Body of pancreas (tissue), 4 donors: ENCODE measurements around the gene ACSL4. TPM values are rescaled to one million over a fixed set of nuclear protein-coding genes. Genes with fewer than 3 reads are reported as not detected.
A peak's percentile ranks its signal among the peaks of the same experiment; 100 is the strongest.

Experiments
- ATAC-seq: fragments of 150-250 bp; one replicate; pipeline ENCODE4 v1.9.1; 2016
- DNase-seq, 4 donors: peaks; one replicate each; pipeline ENCODE4 v3.0.0-alpha.2; 2019
- H3K27ac ChIP-seq, 4 donors: fragments of 200-600 bp; sonication (generic); 1 replicate in 3 of 4; 2 replicates in 1 of 4; pipeline versions ENCODE4 v1.5.1 to v1.6.1; 2016 to 2019; ENCODE audit warnings: mild to moderate bottlenecking in 1 of 4, mixed read lengths in 1 of 4, moderate library complexity in 1 of 4
- H3K27me3 ChIP-seq, 2 donors: fragments of 200-600 bp; sonication (generic); one replicate each; pipeline ENCODE4 v1.6.0; 2016; ENCODE audit warnings: mild to moderate bottlenecking in 1 of 2
- H3K36me3 ChIP-seq, 2 donors: fragments of 200-600 bp; sonication (generic); replicated peaks in 1 of 2; 2 replicates each; pipeline ENCODE4 v1.5.1; 2016; ENCODE audit warnings: low read depth in 2 of 2; ENCODE audit not compliant: insufficient read depth in 1 of 2
- H3K4me1 ChIP-seq: fragments of 200-600 bp; sonication (generic); one replicate; pipeline ENCODE4 v1.6.0; 2016
- H3K4me3 ChIP-seq, 2 donors: fragments of 200-600 bp; sonication (generic); 1 replicate in 1 of 2; 2 replicates in 1 of 2; pipeline ENCODE4 v1.5.1; 2016 to 2019
- H3K9me3 ChIP-seq, 3 donors: fragments of 200-600 bp; sonication (generic); 1 replicate in 2 of 3; 2 replicates in 1 of 3; pipeline ENCODE4 v1.5.1; 2016
- POLR2A ChIP-seq, 3 donors: fragments of 450-650 bp; IDR thresholded peaks; one replicate each; pipeline ENCODE4 v1.6.1; 2016; ENCODE audit warnings: antibody characterized with exemption in 3 of 3, mild to moderate bottlenecking in 2 of 3
- WGBS, 2 donors: methylation state at CpG; one replicate each; pipeline ENCODE4 v1.1.5; 2017; 5-methylcytosine and 5-hydroxymethylcytosine counted together
- intact Hi-C: fragments of 100-400 bp; cut with DNase I; formaldehyde crosslinking; loops from one replicate; pipeline ENCODE4 v1.15.1; 2023
- total RNA-seq, 2 donors: library from RNA; depleted of rRNA; stranded (reverse); fragments of >200 nt; gene quantifications; one replicate each; pipeline ENCODE4 v1.1.0, GENCODE V29; 2016
- TF ChIP-seq, protein P1 (sequence below), 7 experiments: fragments of 450-650 bp in 4 of 7; fragments of 200-600 bp in 3 of 7; sonication (generic) in 3 of 7; IDR thresholded peaks; one replicate each; pipeline ENCODE4 v1.5.1; 2016 to 2019; ENCODE audit warnings: antibody characterized with exemption in 7 of 7

The ACSL4 gene
- total RNA-seq, 2 donors from 2014 or later: 10.5 to 18.9 TPM

DNA sequence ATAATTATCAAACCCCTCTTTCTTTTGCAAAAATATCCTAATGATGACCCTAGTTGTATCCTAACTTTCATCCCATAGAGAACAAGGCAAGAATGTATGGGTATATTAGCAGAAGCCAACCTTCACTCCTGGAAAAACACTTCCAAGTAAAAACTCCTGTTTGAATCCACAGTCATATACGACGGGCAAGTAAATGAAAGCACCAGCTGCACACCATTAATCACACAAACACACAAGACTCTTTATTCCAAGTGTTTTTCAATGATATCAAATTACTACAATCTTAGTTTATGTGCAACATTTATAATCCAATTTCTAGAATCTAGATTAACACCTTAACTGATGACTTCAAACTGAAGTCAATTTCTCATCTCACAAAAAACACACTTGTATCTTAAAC, 22.9 kb downstream of the ACSL4 start:
- H3K9me3 ChIP-seq: no peaks in the 10 kb centered on the region
- DNase-seq: no peak
- WGBS, 2 donors: 13 to 43% methylated on average over 2 of the region's 2 CpGs
- intact Hi-C loops: loop anchor here (10.0 kb wide), 2 partner anchors 145 to 175 kb away; no protein-coding TSS in a partner anchor
- no peak overlapping the region for H3K27ac ChIP-seq
- no peak for ATAC-seq
- H3K4me1 ChIP-seq: no peaks in the 10 kb centered on the region
- no peaks in the 10 kb centered on the region for H3K27me3 ChIP-seq
- no peak for TF ChIP-seq POLR2A (IDR thresholded peaks at IDR 0.05)
- TF ChIP-seq, protein P1, sequence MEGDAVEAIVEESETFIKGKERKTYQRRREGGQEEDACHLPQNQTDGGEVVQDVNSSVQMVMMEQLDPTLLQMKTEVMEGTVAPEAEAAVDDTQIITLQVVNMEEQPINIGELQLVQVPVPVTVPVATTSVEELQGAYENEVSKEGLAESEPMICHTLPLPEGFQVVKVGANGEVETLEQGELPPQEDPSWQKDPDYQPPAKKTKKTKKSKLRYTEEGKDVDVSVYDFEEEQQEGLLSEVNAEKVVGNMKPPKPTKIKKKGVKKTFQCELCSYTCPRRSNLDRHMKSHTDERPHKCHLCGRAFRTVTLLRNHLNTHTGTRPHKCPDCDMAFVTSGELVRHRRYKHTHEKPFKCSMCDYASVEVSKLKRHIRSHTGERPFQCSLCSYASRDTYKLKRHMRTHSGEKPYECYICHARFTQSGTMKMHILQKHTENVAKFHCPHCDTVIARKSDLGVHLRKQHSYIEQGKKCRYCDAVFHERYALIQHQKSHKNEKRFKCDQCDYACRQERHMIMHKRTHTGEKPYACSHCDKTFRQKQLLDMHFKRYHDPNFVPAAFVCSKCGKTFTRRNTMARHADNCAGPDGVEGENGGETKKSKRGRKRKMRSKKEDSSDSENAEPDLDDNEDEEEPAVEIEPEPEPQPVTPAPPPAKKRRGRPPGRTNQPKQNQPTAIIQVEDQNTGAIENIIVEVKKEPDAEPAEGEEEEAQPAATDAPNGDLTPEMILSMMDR (IDR thresholded peaks at IDR 0.05): no peak
- H3K4me3 ChIP-seq: no peak overlapping the region
- no peaks in the 10 kb centered on the region for H3K36me3 ChIP-seq

DNA sequence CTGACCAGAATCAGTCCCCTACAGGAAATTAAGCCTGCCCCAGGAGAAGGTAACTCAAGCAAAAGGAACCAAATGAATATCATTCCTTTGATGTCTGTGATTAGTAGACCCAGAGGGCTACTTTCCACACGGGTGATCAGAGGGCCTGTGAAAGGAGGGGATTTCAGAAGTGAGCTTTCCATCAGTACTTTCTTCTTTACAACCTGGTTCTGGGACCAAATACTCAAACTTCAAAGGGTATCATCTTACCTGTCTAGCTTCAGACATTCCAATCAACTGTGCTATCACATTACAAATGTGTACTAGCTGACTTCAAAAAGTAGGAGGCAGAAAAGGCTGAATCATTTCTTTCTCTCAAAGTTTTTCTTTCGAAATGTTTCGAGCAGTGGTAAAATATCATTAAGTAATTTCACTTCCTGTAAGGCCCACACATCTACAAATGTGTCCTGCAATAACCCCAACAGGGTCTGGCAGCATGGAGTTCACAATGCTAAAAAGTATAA, 23.9 kb downstream of the ACSL4 start:
- 50 to 53% methylated on average over 3 of the region's 3 CpGs for WGBS, 2 donors
- Histone ChIP-seq H3K36me3 (no peaks in the 10 kb centered on the region), H3K9me3 (no peaks in the 10 kb centered on the region), H3K27ac (peak overlapping the region in 1 of 4 donors; percentile 26), H3K4me3 (no peak overlapping the region), H3K4me1 (no peaks in the 10 kb centered on the region), H3K27me3 (no peaks in the 10 kb centered on the region)
- intact Hi-C loops: no loop called here
- ATAC-seq (no peak), DNase-seq (no peak)
- TF ChIP-seq, protein P1 (IDR thresholded peaks at IDR 0.05): no peak
- no peak for TF ChIP-seq POLR2A (IDR thresholded peaks at IDR 0.05)

DNA sequence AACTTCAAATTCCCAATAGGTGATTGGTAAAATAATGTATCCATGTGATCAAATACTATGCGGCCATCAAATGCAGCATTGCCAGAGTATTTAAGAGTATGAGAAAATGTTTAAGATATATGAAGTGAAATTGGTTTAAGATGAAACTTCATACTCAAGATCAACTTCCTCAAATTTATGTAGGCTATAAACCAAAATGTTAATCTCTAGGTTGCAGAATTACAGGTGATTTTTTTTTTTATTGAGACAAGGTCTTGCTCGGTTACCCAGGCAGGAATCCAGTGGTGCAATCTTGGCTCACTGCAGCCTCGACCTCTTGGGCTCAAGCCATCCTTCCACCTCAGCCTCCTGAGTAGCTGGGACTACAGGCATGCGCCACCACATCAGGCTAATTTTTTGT, 25.3 kb downstream of the ACSL4 start:
- ATAC-seq (no peak), DNase-seq (no peak)
- Histone ChIP-seq H3K27me3 (no peaks in the 10 kb centered on the region), H3K4me3 (no peak overlapping the region), H3K4me1 (no peaks in the 10 kb centered on the region), H3K27ac (no peak overlapping the region), H3K36me3 (no peaks in the 10 kb centered on the region), H3K9me3 (no peaks in the 10 kb centered on the region)
- intact Hi-C loops: no loop called here
- TF ChIP-seq, protein P1 (IDR thresholded peaks at IDR 0.05): no peak
- TF ChIP-seq POLR2A (IDR thresholded peaks at IDR 0.05): no peak
- 80 to 86% methylated on average over 4 of the region's 4 CpGs for WGBS, 2 donors

DNA sequence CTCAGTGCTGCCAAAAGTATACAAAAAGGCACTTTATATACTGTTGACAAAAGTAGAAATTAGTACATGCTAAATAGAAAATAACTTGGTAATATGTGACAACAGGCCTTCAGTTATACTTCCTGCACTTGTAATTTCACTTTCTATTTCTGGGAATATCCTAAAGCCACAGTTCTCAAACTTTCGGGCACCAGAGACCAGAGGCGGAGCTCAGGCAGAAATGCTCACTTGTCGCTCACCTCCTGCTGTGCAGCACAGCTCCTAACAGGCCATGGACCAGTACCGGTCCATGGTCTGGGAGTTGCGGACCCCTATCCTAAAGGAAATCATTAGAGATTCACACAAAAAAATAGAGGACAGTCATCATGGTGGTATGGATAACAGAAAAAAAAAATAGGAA, 25.7 kb downstream of the ACSL4 start:
- 50 to 88% methylated on average over 5 of the region's 5 CpGs for WGBS, 2 donors
- no peaks in the 10 kb centered on the region for H3K4me1 ChIP-seq
- H3K27ac ChIP-seq: no peak overlapping the region
- DNase-seq (no peak), ATAC-seq (no peak)
- H3K36me3 ChIP-seq: no peaks in the 10 kb centered on the region
- intact Hi-C loops: no loop called here
- TF ChIP-seq POLR2A (IDR thresholded peaks at IDR 0.05): no peak
- TF ChIP-seq, protein P1 (IDR thresholded peaks at IDR 0.05): no peak
- H3K9me3 ChIP-seq: no peaks in the 10 kb centered on the region
- no peaks in the 10 kb centered on the region for H3K27me3 ChIP-seq
- no peak overlapping the region for H3K4me3 ChIP-seq

DNA sequence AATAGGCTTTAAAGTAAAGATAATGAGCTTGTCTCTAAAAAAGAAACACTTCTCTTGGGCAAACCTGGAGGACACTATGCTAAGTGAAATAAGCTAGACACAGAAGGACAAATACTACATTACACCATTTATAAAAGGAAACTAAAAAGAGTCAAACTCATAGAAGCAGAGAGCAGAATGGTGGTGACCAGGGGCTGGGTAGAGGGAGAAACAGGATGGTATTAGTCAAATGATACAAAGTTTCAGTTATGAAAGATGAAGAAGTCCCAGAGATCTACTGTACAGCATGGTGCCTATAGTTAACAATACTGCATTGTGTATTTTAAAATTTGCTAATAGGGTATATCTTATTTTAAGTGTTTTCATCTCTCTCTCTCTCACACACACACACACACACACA, 28.5 kb downstream of the ACSL4 start:
- H3K36me3 ChIP-seq: no peaks in the 10 kb centered on the region
- H3K27ac ChIP-seq: no peak overlapping the region
- DNase-seq: no peak
- no peaks in the 10 kb centered on the region for H3K4me1 ChIP-seq
- ATAC-seq: no peak
- no peaks in the 10 kb centered on the region for H3K27me3 ChIP-seq
- intact Hi-C loops: no loop called here
- H3K4me3 ChIP-seq: no peak overlapping the region
- TF ChIP-seq POLR2A (IDR thresholded peaks at IDR 0.05): no peak
- TF ChIP-seq, protein P1 (IDR thresholded peaks at IDR 0.05): no peak
- H3K9me3 ChIP-seq: no peaks in the 10 kb centered on the region
